ENCODE results near the gene KDM5A.

DNA sequence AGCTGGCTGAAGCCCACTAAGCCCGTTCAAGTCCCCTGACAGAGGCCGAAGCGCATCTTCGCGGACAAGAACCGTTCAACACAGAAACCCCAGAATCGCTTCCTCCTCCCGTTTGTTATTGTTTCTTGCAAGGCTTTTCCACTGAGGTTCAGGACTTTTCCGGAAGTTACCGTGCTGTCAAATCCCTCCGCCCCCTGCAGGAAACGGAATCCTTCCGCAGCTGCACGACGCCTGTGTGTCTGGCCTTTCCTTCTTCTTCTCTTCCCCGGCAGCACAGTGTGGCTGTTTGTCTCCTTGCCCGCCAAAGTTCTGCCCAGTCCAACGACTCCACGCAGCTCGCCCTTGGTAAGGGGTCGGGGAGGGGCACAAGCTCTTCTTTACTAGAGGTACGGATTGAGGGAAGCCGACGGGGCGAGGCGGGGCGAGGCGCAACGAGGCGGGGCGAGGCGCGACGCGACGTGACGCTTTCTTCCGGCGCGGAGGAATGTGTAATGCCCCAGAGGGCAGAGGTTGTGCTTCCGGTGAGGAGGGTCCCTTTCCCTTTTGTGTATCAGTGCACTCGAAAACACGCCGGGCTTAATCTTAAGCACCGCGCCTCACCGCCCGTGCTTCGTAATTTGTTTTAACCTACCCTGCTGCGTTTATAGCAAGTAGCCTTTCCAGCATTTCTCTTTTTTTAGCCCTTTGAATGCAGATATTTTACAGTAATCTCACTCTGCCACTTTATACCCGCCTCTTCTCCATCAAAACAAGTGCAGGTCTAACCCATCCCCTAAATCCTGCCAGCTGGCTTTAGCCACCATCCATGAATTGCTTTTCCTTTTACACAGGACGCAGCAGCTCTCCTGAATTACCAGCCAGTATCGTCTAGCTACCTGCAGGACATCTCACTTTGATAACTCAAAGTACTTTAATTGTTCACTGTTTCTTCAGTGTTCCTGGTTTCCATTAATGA is at the start of gene KDM5A:
- TF ChIP-seq, protein P1, sequence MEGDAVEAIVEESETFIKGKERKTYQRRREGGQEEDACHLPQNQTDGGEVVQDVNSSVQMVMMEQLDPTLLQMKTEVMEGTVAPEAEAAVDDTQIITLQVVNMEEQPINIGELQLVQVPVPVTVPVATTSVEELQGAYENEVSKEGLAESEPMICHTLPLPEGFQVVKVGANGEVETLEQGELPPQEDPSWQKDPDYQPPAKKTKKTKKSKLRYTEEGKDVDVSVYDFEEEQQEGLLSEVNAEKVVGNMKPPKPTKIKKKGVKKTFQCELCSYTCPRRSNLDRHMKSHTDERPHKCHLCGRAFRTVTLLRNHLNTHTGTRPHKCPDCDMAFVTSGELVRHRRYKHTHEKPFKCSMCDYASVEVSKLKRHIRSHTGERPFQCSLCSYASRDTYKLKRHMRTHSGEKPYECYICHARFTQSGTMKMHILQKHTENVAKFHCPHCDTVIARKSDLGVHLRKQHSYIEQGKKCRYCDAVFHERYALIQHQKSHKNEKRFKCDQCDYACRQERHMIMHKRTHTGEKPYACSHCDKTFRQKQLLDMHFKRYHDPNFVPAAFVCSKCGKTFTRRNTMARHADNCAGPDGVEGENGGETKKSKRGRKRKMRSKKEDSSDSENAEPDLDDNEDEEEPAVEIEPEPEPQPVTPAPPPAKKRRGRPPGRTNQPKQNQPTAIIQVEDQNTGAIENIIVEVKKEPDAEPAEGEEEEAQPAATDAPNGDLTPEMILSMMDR (conservative IDR thresholded peaks at IDR 0.05; ENCODE audit: low read length): no peak
- TF ChIP-seq EZH2phosphoT487 (IDR thresholded peaks at IDR 0.05; ENCODE audit: borderline replicate concordance, low read depth, low read length): no peak
